Measurements from ENCODE around the gene ME2. TPM values are rescaled to one million over a fixed set of nuclear protein-coding genes. Genes with fewer than 3 reads are reported as not detected.

Gene ME2
- total RNA-seq, 1 experiment from 2014 or later, result 15.7 TPM

GRCh38 chr18:50895350-50896045, 16.6 kb downstream of the ME2 start:
- Mint-ChIP-seq H3K9me3 (ENCODE audit: unreplicated experiment) (no peaks in the 10 kb centered on the region), H3K27me3 (ENCODE audit: insufficient read depth, unreplicated experiment) (no peaks in the 10 kb centered on the region), H3K4me1 (ENCODE audit: low read depth, unreplicated experiment) (no peaks in the 10 kb centered on the region), H3K36me3 (ENCODE audit: insufficient read depth, unreplicated experiment) (peaks cover 7% of the 10 kb centered on the region), H3K4me3 (ENCODE audit: unreplicated experiment) (no peak overlapping the region), H3K27ac (ENCODE audit: unreplicated experiment) (no peak overlapping the region)
- Histone ChIP-seq H3K4me1 (no peaks in the 10 kb centered on the region), H3K4me3 (ENCODE audit: low read depth, low read length) (no peak overlapping the region), H3K36me3 (ENCODE audit: control insufficient read depth, insufficient read depth, low read length) (no peaks in the 10 kb centered on the region), H3K9me3 (no peaks in the 10 kb centered on the region), H3K27me3 (replicated peaks; ENCODE audit: control insufficient read depth, insufficient read depth, low read length) (no peaks in the 10 kb centered on the region)
- no peak for TF ChIP-seq CTCF (IDR thresholded peaks at IDR 0.05; ENCODE audit: insufficient read depth in 1 of 2, low read depth in 1 of 2, low read length in 1 of 2, severe bottlenecking in 1 of 2, unreplicated experiment in 1 of 2)
- intact Hi-C loops (cut with micrococcal nuclease; ENCODE audit: unreplicated experiment), result no loop called here
- ChIA-PET CTCF (no interaction called here), POLR2A (no interaction called here)
- BruUV-seq (replicated peaks), result no TSS peak
- DNase-seq, result no peak

GRCh38 chr18:50896093-50896492, 17.2 kb downstream of the ME2 start:
- H3K27me3 Mint-ChIP-seq (ENCODE audit: insufficient read depth, unreplicated experiment), result no peaks in the 10 kb centered on the region
- no peak for TF ChIP-seq CTCF (IDR thresholded peaks at IDR 0.05; ENCODE audit: insufficient read depth in 1 of 2, low read depth in 1 of 2, low read length in 1 of 2, severe bottlenecking in 1 of 2, unreplicated experiment in 1 of 2)
- H3K36me3 Mint-ChIP-seq (ENCODE audit: insufficient read depth, unreplicated experiment), result peaks cover 7% of the 10 kb centered on the region
- no peaks in the 10 kb centered on the region for H3K27me3 ChIP-seq (replicated peaks; ENCODE audit: control insufficient read depth, insufficient read depth, low read length)
- no peak overlapping the region for H3K4me3 Mint-ChIP-seq (ENCODE audit: unreplicated experiment)
- intact Hi-C loops (cut with micrococcal nuclease; ENCODE audit: unreplicated experiment), result no loop called here
- no peaks in the 10 kb centered on the region for H3K4me1 ChIP-seq
- ChIA-PET CTCF (no interaction called here), POLR2A (no interaction called here)
- no peak overlapping the region for H3K4me3 ChIP-seq (ENCODE audit: low read depth, low read length)
- no peaks in the 10 kb centered on the region for H3K36me3 ChIP-seq (ENCODE audit: control insufficient read depth, insufficient read depth, low read length)
- no peak overlapping the region for H3K27ac Mint-ChIP-seq (ENCODE audit: unreplicated experiment)
- no TSS peak for BruUV-seq (replicated peaks)
- H3K9me3 Mint-ChIP-seq (ENCODE audit: unreplicated experiment), result no peaks in the 10 kb centered on the region
- no peak for DNase-seq
- no peaks in the 10 kb centered on the region for H3K4me1 Mint-ChIP-seq (ENCODE audit: low read depth, unreplicated experiment)
- no peaks in the 10 kb centered on the region for H3K9me3 ChIP-seq

GRCh38 chr18:50898919-50899318, 20.0 kb downstream of the ME2 start:
- intact Hi-C loops (cut with micrococcal nuclease; ENCODE audit: unreplicated experiment), result no loop called here
- BruUV-seq (replicated peaks), result no TSS peak
- H3K27me3 Mint-ChIP-seq (ENCODE audit: insufficient read depth, unreplicated experiment), result no peaks in the 10 kb centered on the region
- CTCF ChIA-PET, result no interaction called here
- H3K9me3 ChIP-seq, result no peaks in the 10 kb centered on the region
- TF ChIP-seq CTCF (IDR thresholded peaks at IDR 0.05; ENCODE audit: insufficient read depth in 1 of 2, low read depth in 1 of 2, low read length in 1 of 2, severe bottlenecking in 1 of 2, unreplicated experiment in 1 of 2), result no peak
- POLR2A ChIA-PET, result no interaction called here
- H3K27me3 ChIP-seq (replicated peaks; ENCODE audit: control insufficient read depth, insufficient read depth, low read length), result no peaks in the 10 kb centered on the region
- no peak overlapping the region for H3K4me3 Mint-ChIP-seq (ENCODE audit: unreplicated experiment)
- no peaks in the 10 kb centered on the region for H3K4me1 Mint-ChIP-seq (ENCODE audit: low read depth, unreplicated experiment)
- DNase-seq, result no peak
- H3K4me1 ChIP-seq, result no peaks in the 10 kb centered on the region; the same call in 1 of the 2 replicates
- H3K36me3 ChIP-seq (ENCODE audit: control insufficient read depth, insufficient read depth, low read length), result no peaks in the 10 kb centered on the region
- no peaks in the 10 kb centered on the region for H3K9me3 Mint-ChIP-seq (ENCODE audit: unreplicated experiment)
- no peak overlapping the region for H3K4me3 ChIP-seq (ENCODE audit: low read depth, low read length)
- no peak overlapping the region for H3K27ac Mint-ChIP-seq (ENCODE audit: unreplicated experiment)
- H3K36me3 Mint-ChIP-seq (ENCODE audit: insufficient read depth, unreplicated experiment), result peaks cover 7% of the 10 kb centered on the region

All from Caco-2 (cell line).